OCI-LY7 (cell line): ENCODE results near the gene LRRC47.

Source experiments
- CTCF ChIP-seq: fragments of 200-600 bp; sonication (generic); conservative IDR thresholded peaks from 2 replicates; pipeline ENCODE4 v1.5.1; 2014; ENCODE audit warnings: mild to moderate bottlenecking, antibody characterized with exemption, low read length, moderate library complexity, mixed read lengths
- EZH2phosphoT487 ChIP-seq: fragments of 200-600 bp; sonication (generic); IDR thresholded peaks from 2 replicates; pipeline ENCODE4 v1.6.1; 2018; ENCODE audit warnings: low read depth, borderline replicate concordance, mild to moderate bottlenecking, mixed run types, antibody characterized with exemption, low read length, moderate library complexity, mixed read lengths

GRCh38 chr1:3803905-3804626, 7.8 kb upstream of the LRRC47 start:
- TF ChIP-seq EZH2phosphoT487: no peak
- TF ChIP-seq CTCF: no peak
